ENCODE results near the gene TPM2. TPM values are rescaled to one million over a fixed set of nuclear protein-coding genes. Genes with fewer than 3 reads are reported as not detected.

The TPM2 gene
- total and polyA plus RNA-seq, 9 of the 15 experiments (the other 6 are each of a cell fraction or from before 2014, with no cell fraction given) = 0.28 to 16.1 (median 4.5) TPM

DNA sequence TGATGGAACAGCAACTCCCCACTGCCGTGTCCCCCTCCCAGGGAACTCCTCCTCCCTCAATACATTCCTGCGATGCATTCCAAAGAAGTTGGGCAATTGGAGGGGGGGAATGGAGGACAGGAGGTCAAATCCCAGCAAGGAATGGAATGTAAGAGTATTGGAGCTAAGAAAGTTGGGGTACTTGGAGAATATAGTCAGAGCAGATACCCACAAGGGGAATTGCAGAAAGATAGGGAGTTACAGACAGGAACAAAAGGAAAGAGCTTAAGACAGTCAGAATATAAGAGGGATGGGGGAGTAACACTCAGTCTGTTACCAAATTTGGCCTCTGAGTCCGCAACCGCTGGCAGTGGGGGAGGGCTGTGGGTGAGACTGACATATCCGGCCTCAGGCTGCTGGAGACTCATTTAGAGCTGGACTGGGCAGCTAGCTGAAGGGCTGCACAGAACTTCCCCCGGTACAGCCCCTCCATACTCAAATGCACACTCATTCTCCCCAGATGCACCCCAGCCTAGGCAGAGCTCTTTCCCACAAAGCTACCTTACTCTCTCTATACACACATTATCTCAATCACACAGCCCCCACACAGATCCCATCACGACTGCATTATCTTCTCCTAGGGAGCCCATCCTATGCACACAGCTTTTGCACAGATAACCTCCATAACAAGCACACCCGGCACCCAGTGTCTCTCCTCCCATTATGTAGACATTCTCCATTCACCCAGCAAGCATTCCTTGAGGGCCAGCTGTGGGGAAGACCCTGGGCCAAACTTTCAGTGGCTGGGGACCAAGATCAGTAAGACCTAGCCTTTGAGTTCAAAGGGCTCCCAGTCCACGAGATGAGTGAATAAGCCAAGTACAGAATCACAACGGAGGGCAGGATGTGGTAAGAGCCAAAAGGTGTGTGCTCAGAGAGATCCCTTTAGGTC lies 38.6 kb upstream of the TPM2 start (continued):
- TF ChIP-seq, protein P1, sequence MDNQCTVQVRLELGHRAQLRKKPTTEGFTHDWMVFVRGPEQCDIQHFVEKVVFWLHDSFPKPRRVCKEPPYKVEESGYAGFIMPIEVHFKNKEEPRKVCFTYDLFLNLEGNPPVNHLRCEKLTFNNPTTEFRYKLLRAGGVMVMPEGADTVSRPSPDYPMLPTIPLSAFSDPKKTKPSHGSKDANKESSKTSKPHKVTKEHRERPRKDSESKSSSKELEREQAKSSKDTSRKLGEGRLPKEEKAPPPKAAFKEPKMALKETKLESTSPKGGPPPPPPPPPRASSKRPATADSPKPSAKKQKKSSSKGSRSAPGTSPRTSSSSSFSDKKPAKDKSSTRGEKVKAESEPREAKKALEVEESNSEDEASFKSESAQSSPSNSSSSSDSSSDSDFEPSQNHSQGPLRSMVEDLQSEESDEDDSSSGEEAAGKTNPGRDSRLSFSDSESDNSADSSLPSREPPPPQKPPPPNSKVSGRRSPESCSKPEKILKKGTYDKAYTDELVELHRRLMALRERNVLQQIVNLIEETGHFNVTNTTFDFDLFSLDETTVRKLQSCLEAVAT (IDR thresholded peaks at IDR 0.05) = peak; percentile 66 to 86; a peak in 3 of 4 replicates
- TF ChIP-seq TBP (optimal IDR thresholded peaks at IDR 0.05; ENCODE audit: low read depth, low read length) (peak; percentile 53), ZSCAN32 (CRISPR knock-in tag; IDR thresholded peaks at IDR 0.05) (no peak), NCOA1 (IDR thresholded peaks at IDR 0.05; ENCODE audit: low read depth) (peak; percentile 89), CCAR2 (IDR thresholded peaks at IDR 0.05; ENCODE audit: low read depth, low read length) (no peak), ZNF165 (CRISPR knock-in tag; IDR thresholded peaks at IDR 0.05; ENCODE audit: borderline replicate concordance) (no peak), RNF2 (IDR thresholded peaks at IDR 0.05) (peak; percentile 81), POLR3G (IDR thresholded peaks at IDR 0.05; ENCODE audit: extremely low read depth, insufficient read length, insufficient replicate concordance) (no peak), ZNF239 (CRISPR knock-in tag; IDR thresholded peaks at IDR 0.05) (no peak), TEAD4 (IDR thresholded peaks at IDR 0.05; ENCODE audit: low read length) (peak; percentile 92), TEAD4 (CRISPR knock-in tag; IDR thresholded peaks at IDR 0.05; ENCODE audit: borderline replicate concordance) (no peak), ZNF785 (CRISPR knock-in tag; IDR thresholded peaks at IDR 0.05) (no peak), MCM5 (IDR thresholded peaks at IDR 0.05; ENCODE audit: low read depth) (no peak), CREB3 (tag; conservative IDR thresholded peaks at IDR 0.05; ENCODE audit: low read depth) (no peak), MYBL2 (IDR thresholded peaks at IDR 0.05; ENCODE audit: low read depth) (no peak), MYBL2 (CRISPR knock-in tag; IDR thresholded peaks at IDR 0.05; ENCODE audit: borderline replicate concordance) (no peak), NFE2 (IDR thresholded peaks at IDR 0.05; ENCODE audit: low read depth) (peak; percentile 83), CUX1 (CRISPR knock-in tag; IDR thresholded peaks at IDR 0.05) (no peak), MXI1 (IDR thresholded peaks at IDR 0.05; ENCODE audit: low read depth, low read length) (0 out of 2 replicates have a peak, but pooled peaks have one; percentile 11), L3MBTL2 (IDR thresholded peaks at IDR 0.05) (no peak)
- TF ChIP-seq, protein P2, sequence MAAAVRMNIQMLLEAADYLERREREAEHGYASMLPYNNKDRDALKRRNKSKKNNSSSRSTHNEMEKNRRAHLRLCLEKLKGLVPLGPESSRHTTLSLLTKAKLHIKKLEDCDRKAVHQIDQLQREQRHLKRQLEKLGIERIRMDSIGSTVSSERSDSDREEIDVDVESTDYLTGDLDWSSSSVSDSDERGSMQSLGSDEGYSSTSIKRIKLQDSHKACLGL (CRISPR knock-in tag; IDR thresholded peaks at IDR 0.05; ENCODE audit: borderline replicate concordance, poor library complexity, severe bottlenecking) = no peak
